Subcutaneous abdominal adipose tissue (tissue), 5 donors: ENCODE measurements around the gene PLXNA4.

ENCODE experiments used
- H3K27ac ChIP-seq: one replicate; pipeline ENCODE4 v1.7.0; 2013; ENCODE audit warnings: low read depth, mild to moderate bottlenecking, inconsistent platforms, low read length, moderate library complexity
- H3K27me3 ChIP-seq, 5 donors: one replicate each; pipeline ENCODE4 v1.7.0; 2013; ENCODE audit warnings: low read length in 5 of 5, inconsistent platforms in 1 of 5; ENCODE audit not compliant: control insufficient read depth in 5 of 5, insufficient read depth in 4 of 5
- H3K36me3 ChIP-seq, 5 donors: one replicate each; pipeline ENCODE4 v1.7.0; 2013; ENCODE audit warnings: low read length in 5 of 5; ENCODE audit not compliant: control insufficient read depth in 5 of 5, insufficient read depth in 5 of 5
- H3K4me1 ChIP-seq, 5 donors: one replicate each; pipeline ENCODE4 v1.7.0; 2013; ENCODE audit warnings: low read length in 5 of 5, mild to moderate bottlenecking in 3 of 5, moderate library complexity in 1 of 5; ENCODE audit not compliant: control insufficient read depth in 5 of 5, insufficient read depth in 5 of 5
- H3K4me3 ChIP-seq, 5 donors: one replicate each; pipeline ENCODE4 v1.7.0; 2013; ENCODE audit warnings: low read length in 5 of 5, low read depth in 1 of 5
- H3K9ac ChIP-seq, 5 donors: one replicate each; pipeline ENCODE4 v1.7.0; 2013; ENCODE audit warnings: low read length in 5 of 5, mild to moderate bottlenecking in 4 of 5, moderate library complexity in 3 of 5
- H3K9me3 ChIP-seq, 5 donors: one replicate each; pipeline ENCODE4 v1.7.0; 2013; ENCODE audit warnings: low read length in 5 of 5; ENCODE audit not compliant: control insufficient read depth in 5 of 5
- donor health status: healthy.
- donor health status: healthy.
- donor health status: healthy.
- donor health status: healthy.
- donor health status: healthy.

Gene PLXNA4

DNA sequence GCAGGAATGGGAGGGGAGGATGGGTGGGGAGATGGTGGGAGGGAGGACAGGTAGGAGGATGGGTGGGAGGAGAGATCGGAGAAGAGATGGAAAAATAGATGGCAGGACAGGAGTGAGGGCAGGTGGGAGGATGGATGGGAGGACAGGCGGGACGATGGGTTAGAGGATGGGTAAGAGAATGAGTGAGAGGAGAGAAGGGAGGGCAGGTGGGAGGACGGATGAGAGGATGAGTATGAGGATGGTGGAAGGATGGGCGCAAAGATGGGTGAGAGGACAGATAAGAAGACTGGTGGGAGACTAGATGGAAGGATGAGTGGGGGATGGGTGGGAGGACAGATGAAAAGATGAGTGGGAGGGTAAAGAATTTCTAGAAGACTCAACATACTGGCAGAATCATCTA is 438.6 kb downstream of the PLXNA4 start:
- H3K27me3 ChIP-seq: no peaks in the 10 kb centered on the region
- H3K9ac ChIP-seq: no peak overlapping the region
- no peaks in the 10 kb centered on the region for H3K9me3 ChIP-seq
- no peak overlapping the region for H3K27ac ChIP-seq
- H3K36me3 ChIP-seq: peaks cover 0 to 53% (median 29%) of the 10 kb centered on the region in 5 donors
- H3K4me3 ChIP-seq: no peak overlapping the region
- H3K4me1 ChIP-seq: peaks cover 0 to 10% (median 7%) of the 10 kb centered on the region in 5 donors

DNA sequence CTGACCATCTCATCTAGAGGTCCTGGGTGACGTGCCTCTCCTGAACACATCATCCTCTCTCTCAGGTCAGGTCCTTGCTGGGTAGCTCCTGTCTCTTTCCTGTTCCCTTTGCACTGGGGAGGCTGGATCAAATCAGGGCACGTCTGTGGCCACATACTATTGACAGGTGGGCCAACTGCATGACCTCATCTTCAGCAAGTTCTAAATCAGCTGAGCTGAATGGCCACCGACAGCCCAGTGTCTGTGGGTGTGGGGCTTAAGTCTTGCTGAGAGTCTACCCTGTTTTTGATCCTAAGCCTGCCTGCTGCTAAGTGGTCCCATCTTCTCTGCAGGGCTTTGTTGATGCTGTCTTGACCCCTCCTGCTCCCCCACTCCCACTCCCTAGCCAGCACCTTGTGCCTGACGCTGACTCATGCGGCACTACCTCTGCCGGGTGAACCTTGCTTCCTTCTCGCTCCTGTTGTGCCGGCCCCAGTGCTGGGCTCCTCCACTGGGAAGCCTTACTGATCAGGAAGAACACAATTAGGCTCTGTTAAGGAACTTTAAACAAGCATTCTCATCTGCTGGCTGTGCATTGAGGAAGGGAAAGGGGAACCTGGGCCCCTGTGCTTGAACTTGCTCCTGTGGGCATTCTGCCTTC is 440.4 kb downstream of the PLXNA4 start:
- Histone ChIP-seq H3K9me3 (no peaks in the 10 kb centered on the region), H3K9ac (no peak overlapping the region), H3K4me1 (peaks cover 0 to 4% (median 0%) of the 10 kb centered on the region in 5 donors), H3K27ac (no peak overlapping the region), H3K27me3 (no peaks in the 10 kb centered on the region), H3K36me3 (peaks cover 0 to 62% (median 42%) of the 10 kb centered on the region in 5 donors), H3K4me3 (no peak overlapping the region)

DNA sequence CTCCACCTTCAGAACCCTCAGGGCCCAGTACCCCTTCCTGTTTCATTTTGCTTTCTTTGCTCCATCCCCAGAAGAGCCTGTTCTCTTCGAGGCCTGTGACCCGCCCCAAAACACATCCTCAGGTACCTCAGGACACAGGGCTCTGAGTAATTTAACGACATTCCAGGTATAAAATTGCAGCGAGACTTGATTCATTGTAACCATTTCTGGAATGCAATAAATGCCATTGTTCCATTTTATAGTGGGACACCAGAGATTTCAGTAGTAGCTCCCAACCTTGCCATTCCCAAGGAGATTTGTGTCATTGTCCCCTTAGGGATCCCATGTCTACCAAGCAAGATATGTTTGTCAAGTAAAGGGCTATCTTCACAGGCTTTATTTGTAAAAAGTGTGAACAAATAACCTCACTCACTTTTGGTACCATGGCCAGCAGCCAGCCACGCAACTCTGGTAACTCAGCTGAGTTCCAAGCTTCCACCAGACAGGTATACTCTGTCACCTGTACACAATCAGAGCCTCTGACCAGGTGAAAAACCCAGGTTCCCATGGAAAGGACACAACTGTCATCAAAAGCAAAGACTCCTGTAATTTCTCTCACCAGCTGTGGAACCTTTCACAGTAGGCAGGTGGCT is 441.3 kb downstream of the PLXNA4 start:
- Histone ChIP-seq H3K4me3 (no peak overlapping the region), H3K27me3 (no peaks in the 10 kb centered on the region), H3K36me3 (peaks cover 0 to 64% (median 51%) of the 10 kb centered on the region in 5 donors), H3K9ac (no peak overlapping the region), H3K9me3 (no peaks in the 10 kb centered on the region), H3K27ac (no peak overlapping the region), H3K4me1 (peaks cover 0 to 2% (median 0%) of the 10 kb centered on the region in 5 donors)

DNA sequence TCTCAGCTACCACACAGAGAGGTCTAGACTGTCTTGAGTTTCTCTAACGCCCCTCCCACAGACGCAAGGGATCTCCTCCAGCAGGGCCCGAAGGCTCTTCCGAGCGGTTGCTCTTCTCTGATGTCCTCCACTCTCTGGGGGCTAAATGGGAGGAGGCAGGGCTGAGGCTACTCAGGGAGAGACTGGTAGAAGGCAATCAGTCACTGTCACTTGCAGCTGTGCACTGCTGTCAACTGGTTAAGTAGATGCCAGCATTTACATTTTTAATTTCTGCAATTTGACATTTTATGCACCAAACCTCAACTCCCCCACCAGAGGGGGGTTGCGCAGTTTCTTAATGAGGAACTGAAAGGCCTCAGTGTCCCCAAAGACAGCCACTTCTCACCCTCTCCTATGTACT is 442.8 kb downstream of the PLXNA4 start:
- Histone ChIP-seq H3K9ac (no peak overlapping the region), H3K27me3 (no peaks in the 10 kb centered on the region), H3K9me3 (no peaks in the 10 kb centered on the region), H3K4me3 (no peak overlapping the region), H3K36me3 (peaks cover 5 to 69% (median 54%) of the 10 kb centered on the region in 5 donors), H3K4me1 (peaks cover 0 to 4% (median 4%) of the 10 kb centered on the region in 5 donors), H3K27ac (no peak overlapping the region)

DNA sequence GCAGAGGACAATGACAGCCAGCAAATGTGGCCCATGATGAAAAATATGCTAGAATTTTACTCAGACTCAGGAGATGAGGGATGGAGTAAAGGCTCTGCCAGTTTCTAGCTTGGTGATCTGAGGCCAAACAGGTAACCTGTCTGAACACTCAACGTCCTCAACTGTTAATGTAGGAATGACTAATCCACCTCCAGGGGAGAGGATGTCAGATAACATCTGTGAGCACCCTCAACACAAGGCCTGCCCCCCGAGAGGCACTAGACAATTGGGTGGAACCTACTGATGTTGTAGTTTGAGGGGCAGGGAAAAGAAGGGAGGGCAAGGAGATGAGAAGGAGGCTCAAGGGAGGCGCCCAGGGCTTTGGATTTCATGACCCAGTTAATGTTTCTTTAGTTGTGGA is 445.1 kb downstream of the PLXNA4 start:
- Histone ChIP-seq H3K36me3 (peaks cover 7 to 59% (median 50%) of the 10 kb centered on the region in 5 donors), H3K4me1 (peaks cover 0 to 4% (median 4%) of the 10 kb centered on the region in 5 donors), H3K27me3 (no peaks in the 10 kb centered on the region), H3K27ac (no peak overlapping the region), H3K9ac (no peak overlapping the region), H3K4me3 (no peak overlapping the region), H3K9me3 (no peaks in the 10 kb centered on the region)

DNA sequence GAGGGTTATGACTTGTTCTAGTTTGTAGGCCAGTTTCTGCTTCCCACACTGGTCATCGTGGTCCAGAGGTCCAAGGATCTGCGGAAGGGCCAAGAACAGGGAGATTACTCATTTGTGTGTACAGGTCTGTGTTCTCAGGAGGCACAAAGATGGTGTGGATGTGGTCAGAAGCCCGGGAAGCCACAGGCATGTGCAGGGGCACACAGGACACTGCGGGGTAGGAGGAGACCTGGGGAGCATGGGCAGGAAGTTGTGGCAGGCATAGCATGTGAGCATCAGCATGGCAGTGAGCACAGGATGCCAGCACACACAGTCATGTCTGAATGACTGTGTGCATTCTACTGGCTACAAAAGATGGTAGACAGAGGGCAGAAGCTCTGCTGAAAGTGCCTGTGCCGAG is 445.8 kb downstream of the PLXNA4 start:
- Histone ChIP-seq H3K4me3 (no peak overlapping the region), H3K4me1 (peaks cover 0 to 4% (median 4%) of the 10 kb centered on the region in 5 donors), H3K27ac (no peak overlapping the region), H3K9ac (no peak overlapping the region), H3K36me3 (peaks cover 7 to 52% (median 50%) of the 10 kb centered on the region in 5 donors), H3K27me3 (no peaks in the 10 kb centered on the region), H3K9me3 (no peaks in the 10 kb centered on the region)

DNA sequence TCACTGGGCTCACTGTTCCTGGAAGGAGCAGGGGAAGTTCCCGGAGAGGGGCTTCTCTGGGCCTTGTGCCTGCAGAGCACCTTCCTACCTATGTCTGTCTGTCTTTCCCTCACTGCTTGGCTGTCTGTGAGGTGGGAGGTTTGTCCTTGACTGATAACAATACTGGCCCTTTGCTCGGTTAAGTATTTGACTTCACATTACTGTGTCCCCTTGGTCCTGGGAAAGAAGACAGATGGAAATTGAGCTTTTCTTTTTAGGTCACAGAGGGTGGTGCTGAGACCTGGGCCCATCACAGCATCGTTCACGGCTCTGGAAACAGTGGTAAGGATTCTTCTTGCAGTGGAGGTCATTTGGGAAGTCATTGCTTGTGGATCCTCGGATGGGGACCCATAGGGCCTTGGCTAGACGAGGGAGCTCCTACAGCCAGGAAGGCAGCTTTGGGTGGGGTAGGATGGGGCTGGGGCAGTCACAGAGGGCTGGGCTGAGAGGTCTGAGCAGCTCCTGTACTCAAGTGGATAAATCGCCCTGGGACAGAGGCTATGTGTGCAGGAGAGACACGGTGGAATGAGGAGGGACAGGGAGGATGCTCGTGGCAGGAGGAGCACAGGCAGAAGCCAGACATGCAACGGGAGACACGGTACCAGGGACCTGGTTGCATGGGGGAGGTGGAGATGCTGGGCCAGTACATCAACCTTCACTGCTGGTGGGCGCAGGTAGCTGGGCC is 450.2 kb downstream of the PLXNA4 start:
- Histone ChIP-seq H3K36me3 (peaks cover 7 to 30% (median 25%) of the 10 kb centered on the region in 5 donors), H3K27me3 (no peaks in the 10 kb centered on the region), H3K9me3 (no peaks in the 10 kb centered on the region), H3K4me3 (no peak overlapping the region), H3K27ac (no peak overlapping the region), H3K4me1 (peaks cover 0 to 4% (median 4%) of the 10 kb centered on the region in 5 donors), H3K9ac (no peak overlapping the region)

DNA sequence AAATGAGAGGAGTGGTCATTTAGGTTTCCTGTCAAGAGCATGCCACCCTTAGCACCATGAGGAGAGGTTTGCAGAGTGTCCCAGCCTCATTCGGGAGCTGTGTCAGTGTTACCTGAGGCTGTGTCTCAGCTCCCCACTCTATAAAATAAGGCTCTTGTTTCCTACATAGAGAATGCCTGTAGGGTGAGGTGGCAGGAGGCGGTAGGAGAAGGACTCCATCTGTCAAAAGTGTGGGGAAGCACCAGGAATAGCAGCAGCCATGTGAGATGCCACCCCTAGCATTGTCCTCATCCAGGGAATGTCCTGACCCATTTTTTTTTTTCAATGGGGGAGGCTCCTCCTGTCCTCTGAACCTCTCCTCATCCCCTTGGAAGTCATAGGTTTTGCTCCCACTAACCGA is 451.2 kb downstream of the PLXNA4 start:
- Histone ChIP-seq H3K4me3 (no peak overlapping the region), H3K9me3 (no peaks in the 10 kb centered on the region)

DNA sequence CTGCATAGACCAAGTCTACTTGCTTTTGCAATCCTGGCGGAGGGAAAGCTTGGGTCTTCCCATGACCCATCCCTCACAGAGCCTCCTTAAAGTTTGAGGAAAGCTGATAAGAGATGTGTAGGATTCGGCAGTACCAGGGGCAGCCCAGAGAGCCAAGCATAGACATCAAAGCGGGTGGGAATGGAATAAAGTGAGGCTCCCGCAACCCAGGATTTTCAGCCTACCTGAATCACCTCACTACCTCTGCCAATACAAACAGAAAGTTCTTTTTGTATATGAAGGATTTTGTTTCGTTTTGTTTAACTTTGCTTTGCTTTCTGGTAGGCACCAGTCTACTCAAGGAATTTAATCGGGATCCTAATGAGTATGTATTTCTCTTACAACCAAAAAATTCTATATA is 451.7 kb downstream of the PLXNA4 start:
- H3K9me3 ChIP-seq: no peaks in the 10 kb centered on the region
- H3K27me3 ChIP-seq: no peaks in the 10 kb centered on the region
- H3K4me1 ChIP-seq: peaks cover 0 to under 1% (median 0%) of the 10 kb centered on the region in 5 donors
- H3K36me3 ChIP-seq: peaks cover 7 to 15% (median 12%) of the 10 kb centered on the region in 5 donors
- H3K9ac ChIP-seq: no peak overlapping the region
- H3K4me3 ChIP-seq: no peak overlapping the region
- no peak overlapping the region for H3K27ac ChIP-seq

More for the DNA sequence above, 451.2 kb downstream of the PLXNA4 start:
- no peak overlapping the region for H3K9ac ChIP-seq
- no peaks in the 10 kb centered on the region for H3K27me3 ChIP-seq
- H3K36me3 ChIP-seq: peaks cover 7 to 20% (median 17%) of the 10 kb centered on the region in 5 donors
- H3K27ac ChIP-seq: no peak overlapping the region
- H3K4me1 ChIP-seq: peaks cover 0 to 4% (median 4%) of the 10 kb centered on the region in 5 donors

DNA sequence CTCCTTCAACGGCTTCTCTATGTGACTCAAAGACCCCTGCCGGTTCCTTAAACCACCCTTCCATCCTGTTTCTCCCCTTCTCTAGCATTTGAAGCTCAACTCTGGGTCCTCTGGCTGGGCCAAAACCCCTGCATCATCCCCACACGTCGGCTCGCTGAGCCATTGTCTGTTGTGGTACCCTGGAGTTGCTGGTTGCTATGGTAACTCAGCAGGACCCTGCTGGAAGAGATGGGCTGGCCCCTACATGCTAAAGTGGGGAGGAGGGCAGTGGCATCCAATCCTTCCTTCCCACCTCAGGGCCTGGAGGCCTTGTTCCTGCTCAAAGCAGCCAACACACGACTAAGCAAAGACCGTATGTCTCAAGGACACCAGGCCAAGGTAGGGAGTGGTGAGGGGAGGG is 452.5 kb downstream of the PLXNA4 start:
- H3K27me3 ChIP-seq: no peaks in the 10 kb centered on the region
- H3K27ac ChIP-seq: no peak overlapping the region
- peaks cover 3 to 7% (median 5%) of the 10 kb centered on the region in 5 donors for H3K36me3 ChIP-seq
- no peak overlapping the region for H3K9ac ChIP-seq
- no peaks in the 10 kb centered on the region for H3K4me1 ChIP-seq
- H3K9me3 ChIP-seq: no peaks in the 10 kb centered on the region
- no peak overlapping the region for H3K4me3 ChIP-seq
